Fibroblast of lung (primary cell): ENCODE results near the gene NCK2. TPM values are rescaled to one million over a fixed set of nuclear protein-coding genes. Genes with fewer than 3 reads are reported as not detected.

Experiments
- DNase-seq, 2 donors: peaks; one replicate each; pipeline versions ENCODE4 v3.0.0 to v3.0.0-alpha.2; 2010; ENCODE audit warnings: low read depth in 2 of 2
- H2AFZ ChIP-seq: 2 replicates; pipeline ENCODE4 v1.5.1; 2012; ENCODE audit warnings: low read length, control low read depth, inconsistent platforms
- H3K27ac ChIP-seq: 2 replicates; pipeline ENCODE4 v1.5.1; 2011; ENCODE audit warnings: low read length, control low read depth; ENCODE audit not compliant: insufficient read depth
- H3K27me3 ChIP-seq: 2 replicates; pipeline ENCODE4 v1.5.1; 2011; ENCODE audit warnings: mild to moderate bottlenecking, low read length; ENCODE audit not compliant: control insufficient read depth, insufficient read depth
- H3K36me3 ChIP-seq: 2 replicates; pipeline ENCODE4 v1.5.1; 2011; ENCODE audit warnings: low read length; ENCODE audit not compliant: control insufficient read depth, insufficient read depth
- H3K4me1 ChIP-seq: 2 replicates; pipeline ENCODE4 v1.5.1; 2011; ENCODE audit warnings: low read length; ENCODE audit not compliant: control insufficient read depth, insufficient read depth; ENCODE audit errors: extremely low read depth
- H3K4me2 ChIP-seq: 2 replicates; pipeline ENCODE4 v1.5.1; 2011; ENCODE audit warnings: low read length, control low read depth; ENCODE audit not compliant: insufficient read depth; ENCODE audit errors: extremely low read depth
- H3K4me3 ChIP-seq, 4 experiments: fragments of 200-600 bp in 1 of 4; sonication (generic) in 1 of 4; replicated peaks in 1 of 4; 2 replicates each; pipeline ENCODE4 v1.5.1; 2011 to 2016; ENCODE audit warnings: low read length in 4 of 4, low read depth in 3 of 4, mild to moderate bottlenecking in 3 of 4, control low read depth in 2 of 4, inconsistent platforms in 1 of 4, mixed read lengths in 1 of 4; ENCODE audit not compliant: insufficient read depth in 1 of 4; ENCODE audit errors: control extremely low read depth in 1 of 4
- H3K79me2 ChIP-seq: 2 replicates; pipeline ENCODE4 v1.5.1; 2012; ENCODE audit warnings: mild to moderate bottlenecking, low read length, inconsistent platforms; ENCODE audit not compliant: control insufficient read depth, insufficient read depth
- H3K9ac ChIP-seq: 2 replicates; pipeline ENCODE4 v1.5.1; 2011; ENCODE audit warnings: mild to moderate bottlenecking, low read length, control low read depth; ENCODE audit not compliant: insufficient read depth
- H3K9me3 ChIP-seq: 2 replicates; pipeline ENCODE4 v1.5.1; 2012; ENCODE audit warnings: low read depth, low read length; ENCODE audit not compliant: control insufficient read depth, insufficient read depth
- H4K20me1 ChIP-seq: 2 replicates; pipeline ENCODE4 v1.5.1; 2011; ENCODE audit warnings: low read length; ENCODE audit not compliant: control insufficient read depth, insufficient read depth; ENCODE audit errors: extremely low read depth
- EZH2 ChIP-seq: IDR thresholded peaks from 2 replicates; pipeline ENCODE4 v1.5.1; 2012; ENCODE audit warnings: low read length, control low read depth, mild to moderate bottlenecking; ENCODE audit errors: missing control alignments
- polyA plus RNA-seq, 2 donors: library from polyadenylated mRNA; depleted of rRNA in 1 of 2; stranded (reverse) in 1 of 2; unstranded in 1 of 2; fragments of >200 nt; gene quantifications; 2 replicates each; pipeline ENCODE4 v1.2.1, GENCODE V29; 2011 to 2012; ENCODE audit warnings: missing spikeins in 1 of 2
- total RNA-seq: library from RNA; depleted of rRNA; stranded (reverse); fragments of >200 nt; gene quantifications from 2 replicates; pipeline ENCODE4 v1.2.1, GENCODE V29; 2014
- TF ChIP-seq, protein P1 (sequence below), 2 donors: IDR thresholded peaks in 1 of 2; conservative IDR thresholded peaks in 1 of 2; 1 replicate in 1 of 2; 2 replicates in 1 of 2; pipeline ENCODE4 v1.5.1; 2011 to 2012; ENCODE audit warnings: low read length in 2 of 2, control low read depth in 1 of 2, inconsistent platforms in 1 of 2, low read depth in 1 of 2, mild to moderate bottlenecking in 1 of 2

NCK2 gene
- total and polyA plus RNA-seq, 2 donors (not counting 1 experiment from before 2014, with no cell fraction given), result 25.4 to 51.3 TPM

DNA sequence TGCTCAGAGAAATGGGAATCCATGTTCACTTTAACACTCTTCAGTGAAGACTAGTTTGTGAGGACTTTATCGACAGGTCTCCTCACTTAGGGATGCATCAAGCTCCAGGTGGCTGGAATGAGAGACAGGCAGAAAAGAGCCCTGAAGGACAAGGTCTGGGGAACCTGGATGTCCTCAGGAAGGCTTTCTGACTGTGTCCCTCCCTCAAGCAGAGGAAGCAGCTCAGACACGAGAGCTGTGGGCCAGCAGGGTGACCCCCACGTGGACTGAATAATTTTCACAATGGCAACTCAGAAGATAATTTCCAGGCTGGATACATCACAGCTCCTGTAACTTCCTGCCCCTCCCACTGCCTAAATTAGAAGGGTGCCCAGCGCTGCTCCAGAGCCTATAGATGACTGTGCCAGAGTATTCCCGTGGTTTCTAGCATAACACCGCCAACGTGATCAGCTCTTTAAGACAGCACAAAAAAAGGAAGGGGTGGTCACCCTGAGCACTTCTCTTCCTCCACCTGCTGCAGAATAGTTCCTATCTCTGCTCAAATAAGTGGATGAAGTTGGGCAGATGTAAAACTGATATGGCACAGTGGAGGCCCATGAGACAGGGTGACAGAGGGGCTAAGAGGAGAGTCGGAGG lies 25.7 kb upstream of the NCK2 start:
- TF ChIP-seq, protein P1, sequence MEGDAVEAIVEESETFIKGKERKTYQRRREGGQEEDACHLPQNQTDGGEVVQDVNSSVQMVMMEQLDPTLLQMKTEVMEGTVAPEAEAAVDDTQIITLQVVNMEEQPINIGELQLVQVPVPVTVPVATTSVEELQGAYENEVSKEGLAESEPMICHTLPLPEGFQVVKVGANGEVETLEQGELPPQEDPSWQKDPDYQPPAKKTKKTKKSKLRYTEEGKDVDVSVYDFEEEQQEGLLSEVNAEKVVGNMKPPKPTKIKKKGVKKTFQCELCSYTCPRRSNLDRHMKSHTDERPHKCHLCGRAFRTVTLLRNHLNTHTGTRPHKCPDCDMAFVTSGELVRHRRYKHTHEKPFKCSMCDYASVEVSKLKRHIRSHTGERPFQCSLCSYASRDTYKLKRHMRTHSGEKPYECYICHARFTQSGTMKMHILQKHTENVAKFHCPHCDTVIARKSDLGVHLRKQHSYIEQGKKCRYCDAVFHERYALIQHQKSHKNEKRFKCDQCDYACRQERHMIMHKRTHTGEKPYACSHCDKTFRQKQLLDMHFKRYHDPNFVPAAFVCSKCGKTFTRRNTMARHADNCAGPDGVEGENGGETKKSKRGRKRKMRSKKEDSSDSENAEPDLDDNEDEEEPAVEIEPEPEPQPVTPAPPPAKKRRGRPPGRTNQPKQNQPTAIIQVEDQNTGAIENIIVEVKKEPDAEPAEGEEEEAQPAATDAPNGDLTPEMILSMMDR (conservative IDR thresholded peaks at IDR 0.05 in 1 of 2, IDR thresholded peaks at IDR 0.05 in 1 of 2; ENCODE audit: low read depth in 1 of 2, low read length in 2 of 2), result no peak
- no peak for TF ChIP-seq EZH2
- Histone ChIP-seq H3K4me3 (no peak overlapping the region), H3K9ac (no peak overlapping the region), H3K79me2 (no peaks in the 10 kb centered on the region), H3K4me2 (no peak overlapping the region), H3K27ac (no peak overlapping the region), H3K27me3 (no peaks in the 10 kb centered on the region), H3K36me3 (no peaks in the 10 kb centered on the region), H4K20me1 (no peaks in the 10 kb centered on the region), H3K9me3 (no peaks in the 10 kb centered on the region), H3K4me1 (no peaks in the 10 kb centered on the region), H2AFZ (no peak overlapping the region)
- DNase-seq, result no peak

DNA sequence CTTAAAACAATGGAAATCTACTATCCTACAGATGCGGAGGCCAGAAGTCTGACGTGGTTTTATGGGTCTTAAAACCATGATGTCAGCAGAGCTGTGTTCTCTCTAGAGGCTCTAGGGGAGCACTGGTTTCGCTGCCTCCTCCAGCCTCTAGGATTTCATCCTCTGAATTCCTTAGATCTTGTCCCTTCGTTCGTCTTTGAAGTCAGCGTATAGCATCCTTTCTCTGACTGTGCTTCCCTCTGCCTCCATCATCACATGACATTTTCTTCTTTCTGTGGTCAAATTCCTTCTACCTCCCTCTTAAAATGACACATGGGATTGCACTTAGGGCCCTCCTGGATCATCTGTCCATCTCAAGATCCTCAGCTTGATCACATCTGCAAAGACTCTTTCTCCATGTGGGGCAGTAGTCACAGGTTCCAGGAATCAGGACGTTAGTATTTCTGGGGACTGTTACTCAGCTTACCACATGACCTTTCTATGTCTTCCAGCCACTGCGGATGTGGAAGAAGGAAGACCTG lies 22.7 kb upstream of the NCK2 start:
- Histone ChIP-seq H3K4me3 (no peak overlapping the region), H3K9ac (no peak overlapping the region), H4K20me1 (no peaks in the 10 kb centered on the region), H3K9me3 (no peaks in the 10 kb centered on the region), H3K27ac (no peak overlapping the region), H3K4me1 (no peaks in the 10 kb centered on the region), H3K79me2 (no peaks in the 10 kb centered on the region), H3K4me2 (no peak overlapping the region), H2AFZ (no peak overlapping the region), H3K36me3 (no peaks in the 10 kb centered on the region), H3K27me3 (no peaks in the 10 kb centered on the region)
- TF ChIP-seq, protein P1 (conservative IDR thresholded peaks at IDR 0.05 in 1 of 2, IDR thresholded peaks at IDR 0.05 in 1 of 2; ENCODE audit: low read depth in 1 of 2, low read length in 2 of 2), result no peak
- no peak for TF ChIP-seq EZH2
- no peak for DNase-seq

DNA sequence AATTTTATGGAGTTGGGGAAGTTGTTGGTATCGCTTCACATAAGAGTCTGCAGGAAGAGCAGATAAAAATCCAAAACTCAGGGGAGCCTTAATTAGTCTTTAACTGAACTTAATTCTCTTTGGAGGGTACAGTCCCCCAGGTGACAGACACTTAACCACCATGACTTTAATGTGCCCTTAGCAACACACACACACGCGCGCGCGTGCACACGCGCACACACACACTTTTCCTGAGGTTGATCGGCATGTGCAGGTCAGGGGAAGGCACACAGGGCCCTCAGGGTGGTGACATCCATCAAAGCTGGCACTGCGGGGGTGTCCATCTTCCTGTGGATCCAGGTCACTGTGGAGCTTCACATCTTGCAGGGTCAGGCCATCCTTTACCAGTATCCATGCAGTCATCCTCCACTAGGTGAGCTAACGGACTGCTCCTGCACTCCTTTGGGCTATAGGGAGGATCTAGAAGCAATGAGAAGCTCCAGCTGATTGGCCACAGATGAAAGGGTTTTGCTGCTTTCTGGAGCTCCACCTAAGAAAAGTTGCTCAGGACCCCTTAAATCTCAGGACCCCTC lies 21.9 kb upstream of the NCK2 start:
- TF ChIP-seq, protein P1 (conservative IDR thresholded peaks at IDR 0.05 in 1 of 2, IDR thresholded peaks at IDR 0.05 in 1 of 2; ENCODE audit: low read depth in 1 of 2, low read length in 2 of 2), result no peak
- no peak for TF ChIP-seq EZH2
- H3K4me1 ChIP-seq, result no peaks in the 10 kb centered on the region
- no peak overlapping the region for H3K4me2 ChIP-seq
- no peaks in the 10 kb centered on the region for H4K20me1 ChIP-seq
- no peaks in the 10 kb centered on the region for H3K79me2 ChIP-seq
- no peak overlapping the region for H3K4me3 ChIP-seq
- H2AFZ ChIP-seq, result no peak overlapping the region
- H3K36me3 ChIP-seq, result no peaks in the 10 kb centered on the region
- H3K9ac ChIP-seq, result no peak overlapping the region
- H3K27ac ChIP-seq, result no peak overlapping the region
- no peaks in the 10 kb centered on the region for H3K27me3 ChIP-seq
- no peak for DNase-seq
- no peaks in the 10 kb centered on the region for H3K9me3 ChIP-seq
